Right forelimb (tissue), 1 donor: ENCODE measurements around the gene ARHGAP28.
"Not testable (repeated sequence)": the region's sequence is repeated elsewhere in the genome, so short reads cannot be mapped to it uniquely, and the experiment has no call there.

Source experiments
- DNase-seq: peaks from one replicate; pipeline ENCODE4 v3.0.0-alpha.2; 2018

ARHGAP28 gene

DNA sequence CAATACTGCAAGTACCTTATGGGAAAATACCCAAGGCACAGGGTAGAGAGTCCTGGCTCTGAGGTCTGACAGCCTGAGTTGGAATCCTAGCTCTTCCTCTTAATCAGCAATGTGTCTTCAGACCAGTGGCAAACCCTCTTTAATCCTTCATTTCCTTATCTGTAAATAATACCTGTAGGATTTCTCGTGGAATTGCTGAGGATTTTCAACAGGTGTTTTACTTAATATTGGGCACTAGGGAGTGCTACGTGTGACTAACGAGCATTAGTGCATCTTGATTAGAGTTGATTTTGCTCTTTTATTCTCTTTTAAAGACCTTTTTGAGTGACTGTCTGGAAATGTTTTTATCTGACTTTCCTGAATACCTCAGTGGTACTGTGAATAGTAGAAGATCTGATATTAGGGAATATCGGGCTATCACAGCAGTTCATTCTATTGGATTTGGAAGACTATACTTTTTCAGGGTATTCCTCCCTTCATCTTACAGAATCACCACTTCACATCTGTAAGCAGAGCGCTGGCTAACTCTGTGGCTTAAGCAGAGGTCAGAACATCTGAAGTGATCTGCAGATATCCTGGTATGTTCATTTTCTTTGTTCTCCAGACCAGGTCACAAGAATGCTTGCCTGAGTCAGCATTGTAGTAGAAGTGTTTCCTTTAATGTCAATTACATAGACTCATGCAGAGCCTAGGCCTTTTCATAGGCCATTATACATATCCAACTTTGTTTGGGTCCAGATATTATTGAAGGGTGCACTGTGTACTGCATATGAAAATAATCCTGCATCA lies 49.1 kb downstream of the ARHGAP28 start:
- no peak for DNase-seq

DNA sequence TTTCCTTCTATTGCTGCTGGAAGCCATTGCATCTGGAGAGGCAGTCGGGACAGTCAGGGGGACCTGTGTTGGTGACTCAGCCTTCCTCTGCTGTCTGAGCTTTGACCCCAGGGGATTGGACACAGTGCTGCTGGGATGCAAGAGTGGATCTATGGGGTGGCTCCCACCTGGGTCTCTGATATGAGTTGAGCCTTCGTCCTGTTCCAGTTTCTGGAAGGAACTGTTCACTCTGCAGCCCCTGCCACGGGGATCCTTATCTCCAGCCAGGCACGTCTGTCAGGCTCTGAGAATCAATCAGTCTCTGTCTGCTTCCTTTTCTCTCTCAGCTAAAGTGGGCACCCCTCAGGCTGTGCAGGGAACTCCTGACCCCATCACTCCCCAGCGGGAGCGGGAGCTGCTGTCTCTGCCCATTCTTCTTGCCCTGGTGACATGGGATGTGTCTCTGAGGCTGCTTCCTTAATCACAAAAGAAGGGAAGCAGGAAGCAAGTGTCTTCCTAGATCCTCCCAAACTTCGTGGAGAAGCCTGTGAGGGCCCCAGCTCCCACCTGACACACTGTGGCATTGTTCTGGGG lies 51.7 kb downstream of the ARHGAP28 start:
- no peak for DNase-seq

DNA sequence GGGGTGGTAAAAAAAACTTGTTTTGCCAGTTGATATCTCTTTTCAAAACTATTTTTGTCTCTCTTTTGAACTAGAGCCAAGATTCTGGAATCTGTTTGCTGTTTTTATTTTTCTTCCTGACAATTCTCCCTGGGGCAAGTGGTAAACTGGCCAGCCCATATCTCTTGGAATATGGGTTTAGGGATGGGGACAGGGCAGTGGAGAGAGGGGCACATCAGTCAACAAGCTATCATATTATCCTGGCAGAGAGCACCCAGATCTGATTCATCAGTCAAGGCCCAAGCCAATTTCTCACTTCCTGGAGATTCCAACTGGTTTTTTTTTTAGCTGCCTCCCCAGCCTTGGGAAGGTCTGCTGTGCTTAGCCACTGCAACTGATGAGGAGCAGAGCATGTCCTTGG lies 52.3 kb downstream of the ARHGAP28 start:
- DNase-seq: no peak

DNA sequence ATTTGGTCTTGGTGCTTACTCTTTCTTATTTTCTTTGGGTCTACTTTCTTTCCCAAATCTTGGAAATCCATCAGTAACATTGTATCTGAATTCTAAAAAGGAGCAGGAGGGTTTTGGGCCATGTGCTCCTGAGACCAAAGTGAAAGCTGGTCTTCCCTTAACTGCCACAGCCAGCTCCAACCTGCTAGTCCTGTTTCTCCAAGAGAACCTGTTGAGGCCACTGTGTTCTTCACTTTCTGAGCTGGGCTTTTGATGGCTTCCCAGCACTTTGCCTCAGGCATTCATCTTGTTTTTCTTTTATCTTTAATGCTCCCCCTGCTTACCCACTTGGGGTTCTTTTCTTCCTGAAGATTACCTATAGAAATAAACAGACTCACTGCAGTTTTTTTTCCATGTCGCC lies 53.3 kb downstream of the ARHGAP28 start:
- no peak for DNase-seq

DNA sequence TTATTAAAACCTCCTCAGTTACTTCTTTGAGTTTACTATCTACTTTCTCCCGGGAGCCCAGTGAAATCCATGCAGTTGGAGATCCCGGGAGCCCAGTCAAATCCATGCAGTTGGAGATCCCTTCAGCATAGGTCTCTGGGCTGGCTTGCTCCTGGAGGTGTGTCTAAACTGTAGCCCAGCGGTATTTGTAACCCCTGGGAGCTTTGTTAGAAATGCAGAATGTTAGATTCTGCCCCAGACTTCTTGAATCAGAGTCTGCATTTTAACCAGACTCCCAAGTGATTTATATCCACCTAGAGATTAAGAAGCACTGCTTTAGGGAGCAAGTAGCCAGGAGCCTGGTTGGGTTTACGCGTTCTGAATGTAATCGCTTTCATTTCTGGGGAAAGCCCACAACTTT lies 54.5 kb downstream of the ARHGAP28 start:
- DNase-seq: no peak

DNA sequence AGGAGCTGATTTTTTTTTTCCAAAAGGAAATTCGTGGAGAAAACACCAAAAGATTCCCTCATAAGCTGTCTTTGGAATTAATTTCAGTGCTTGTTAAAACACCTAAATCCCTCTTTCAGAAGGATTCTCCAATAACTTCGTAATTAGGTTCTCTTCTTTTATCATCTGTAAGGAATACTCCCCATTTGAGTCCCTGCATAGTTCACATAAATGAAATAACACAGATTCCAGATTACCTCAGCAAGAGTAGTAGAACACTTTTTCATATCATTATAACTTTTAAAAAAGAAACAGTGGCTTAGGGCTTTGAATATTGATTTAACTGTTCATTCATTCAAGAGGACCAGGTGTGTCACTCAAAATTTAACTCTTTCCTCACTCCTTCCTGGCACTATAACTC lies 55.5 kb downstream of the ARHGAP28 start:
- no peak for DNase-seq

DNA sequence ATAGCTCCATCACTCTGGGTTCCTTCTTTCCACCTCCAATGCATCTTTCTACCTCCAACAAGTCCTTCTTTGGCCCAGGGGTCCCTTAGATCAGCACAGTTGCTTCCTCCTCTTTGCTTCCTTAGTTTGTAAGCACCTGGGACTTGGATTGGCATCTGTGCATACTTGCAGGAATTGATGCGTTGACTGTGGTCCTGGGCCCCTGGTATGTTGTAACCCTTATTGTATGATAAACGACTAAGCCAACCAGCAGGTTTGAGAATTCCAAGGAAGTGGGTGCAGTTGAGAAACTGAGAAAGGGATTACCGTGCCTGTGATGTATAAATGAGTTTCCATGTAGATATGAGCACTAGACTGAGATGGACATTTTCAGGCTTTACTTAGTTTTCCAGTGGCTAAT lies 55.9 kb downstream of the ARHGAP28 start:
- no peak for DNase-seq

DNA sequence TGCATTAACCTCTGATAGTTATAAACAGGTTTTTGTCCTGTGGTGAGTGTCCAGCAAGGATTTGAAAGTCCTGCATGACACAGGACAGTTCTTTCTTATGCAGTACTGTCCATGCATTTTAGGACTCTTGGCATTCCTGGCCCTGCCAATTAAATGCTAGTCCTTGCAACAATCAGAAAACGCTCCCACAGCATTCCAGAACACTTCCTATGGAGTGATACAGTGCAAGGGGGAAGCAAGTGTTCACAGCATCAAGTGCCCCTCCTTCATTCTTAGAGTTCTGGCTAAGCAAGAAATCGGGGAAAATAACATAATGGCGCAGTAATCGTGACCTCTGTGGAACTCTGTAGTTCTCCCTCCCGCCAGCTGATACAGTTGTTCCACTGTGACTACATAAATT lies 62.9 kb downstream of the ARHGAP28 start:
- DNase-seq: no peak

DNA sequence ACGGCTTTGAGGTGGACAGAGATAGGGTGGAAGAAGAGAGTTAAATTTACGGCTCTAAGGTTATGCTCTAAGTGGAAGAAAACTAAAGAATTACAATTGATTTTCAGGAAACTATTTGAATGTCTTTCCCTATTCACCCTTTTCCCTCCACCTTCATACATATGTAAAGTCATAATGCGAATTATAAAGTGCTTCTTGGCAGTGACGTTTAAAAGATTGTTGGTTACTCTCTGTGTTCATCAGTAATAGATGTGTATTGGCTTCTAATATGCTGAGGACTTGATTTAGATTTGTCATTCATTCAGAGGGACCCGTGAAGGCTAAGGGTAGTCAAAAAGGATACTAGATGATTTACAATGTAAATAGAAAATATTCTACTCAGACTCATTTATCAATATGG lies 63.9 kb downstream of the ARHGAP28 start:
- no peak for DNase-seq

DNA sequence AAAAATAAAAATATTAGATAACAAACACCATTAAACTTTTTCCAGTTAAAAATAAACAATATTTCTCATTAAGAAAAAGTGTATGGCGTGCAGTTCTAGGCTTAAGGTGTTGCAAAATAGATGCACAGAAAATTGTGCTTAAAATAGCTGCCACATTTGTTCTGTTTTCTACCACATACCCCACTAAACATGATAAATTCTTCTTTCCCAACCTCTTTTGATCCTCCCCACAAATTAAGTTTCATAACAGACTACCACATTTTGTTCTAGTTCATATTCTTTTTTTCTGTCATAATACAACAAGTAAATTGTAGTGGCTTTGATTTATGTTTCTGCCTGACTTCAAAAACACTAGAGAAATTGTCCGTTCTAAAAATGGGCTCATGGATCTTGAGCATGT lies 64.5 kb downstream of the ARHGAP28 start:
- no peak for DNase-seq

DNA sequence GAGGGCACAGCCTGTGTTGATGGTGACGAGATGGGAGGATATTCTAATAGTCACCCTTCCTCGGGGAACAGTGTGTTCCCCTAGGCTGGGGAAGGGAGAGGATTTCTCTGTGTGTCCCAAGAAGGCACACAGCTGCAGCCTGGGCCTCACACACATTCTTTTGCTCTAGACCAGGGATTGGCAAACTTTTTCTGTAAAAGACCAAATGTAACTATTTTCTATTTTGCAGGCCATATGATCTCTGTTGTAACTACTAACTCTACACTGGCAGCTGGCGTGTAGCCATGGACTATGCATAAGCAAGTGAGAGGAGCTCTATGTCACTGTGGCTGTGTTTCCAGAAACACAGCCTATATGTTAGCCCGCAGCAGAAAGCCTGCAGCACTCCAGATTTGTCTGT lies 65.8 kb downstream of the ARHGAP28 start:
- DNase-seq: no peak

DNA sequence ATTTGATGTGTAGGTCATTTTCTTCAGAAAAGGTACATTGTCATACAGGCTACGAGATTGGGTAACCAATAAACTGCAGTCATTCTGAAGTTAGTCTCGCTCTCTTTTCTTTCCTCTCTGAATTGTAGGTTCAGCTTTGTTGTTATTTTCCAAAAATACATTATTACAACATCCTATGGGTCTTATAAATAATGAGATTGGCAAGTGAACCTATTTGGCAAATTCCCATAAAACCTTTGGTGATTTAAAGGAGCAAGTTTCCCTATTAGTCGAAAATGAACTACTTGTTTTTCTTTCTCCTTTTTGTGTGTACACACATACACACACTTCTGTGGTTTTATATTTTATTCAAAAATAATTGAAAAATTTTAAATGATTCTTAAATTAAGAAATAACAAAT lies 67.0 kb downstream of the ARHGAP28 start:
- DNase-seq: no peak

DNA sequence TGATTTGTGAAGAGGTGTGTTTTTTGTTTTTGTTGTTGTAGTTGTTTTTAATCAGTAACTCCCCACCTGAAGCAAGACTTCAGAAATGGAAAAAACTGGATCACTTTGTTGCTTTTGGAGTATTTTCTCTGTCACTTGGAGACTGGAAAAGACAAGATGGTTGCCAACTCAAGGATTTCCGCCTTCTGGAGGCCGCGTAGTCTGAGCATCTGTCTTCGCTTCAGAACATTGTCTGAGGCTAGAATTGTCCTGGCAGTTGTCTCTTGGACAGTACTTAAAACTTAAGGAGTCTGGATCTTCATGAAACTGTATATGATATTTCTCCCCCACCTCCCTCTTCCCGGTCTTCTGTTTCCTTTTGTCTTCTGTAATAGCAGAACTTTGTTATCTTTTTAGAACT lies 67.7 kb downstream of the ARHGAP28 start:
- no peak for DNase-seq

DNA sequence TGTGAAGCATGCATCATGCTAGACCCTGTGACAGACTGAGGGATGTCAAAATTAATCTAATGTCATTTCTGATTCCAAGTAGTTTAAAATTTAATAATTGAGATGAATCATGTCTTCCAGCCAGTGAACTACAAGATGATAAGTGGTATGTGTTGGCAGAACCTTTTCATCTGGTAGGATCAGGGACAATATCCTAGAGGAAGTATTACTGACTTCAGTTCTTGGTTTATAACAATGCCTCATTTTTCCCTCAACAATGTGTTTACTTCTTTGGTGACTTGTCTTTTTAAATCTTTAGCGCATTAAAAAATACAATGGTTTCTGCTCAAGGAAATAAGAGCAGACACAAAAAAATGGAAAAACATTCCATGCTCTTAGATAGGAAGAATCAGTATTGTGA lies 69.4 kb downstream of the ARHGAP28 start:
- DNase-seq: no peak

DNA sequence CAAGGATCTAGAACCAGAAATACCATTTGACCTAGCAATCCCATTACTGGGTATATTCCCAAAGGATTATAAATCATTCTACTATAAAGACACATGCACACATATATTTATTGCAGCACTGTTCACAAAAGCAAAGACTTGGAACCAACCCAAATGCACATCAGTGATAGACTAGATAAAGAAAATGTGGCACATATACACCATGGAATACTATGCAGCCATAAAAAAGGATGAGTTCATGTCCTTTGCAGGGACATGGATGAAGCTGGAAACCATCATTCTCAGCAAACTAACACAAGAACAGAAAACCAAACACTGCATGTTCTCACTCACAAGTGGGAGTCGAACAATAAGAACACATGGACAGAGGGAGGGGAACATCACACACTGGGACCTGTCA lies 70.8 kb downstream of the ARHGAP28 start:
- DNase-seq: not testable (repeated sequence)

DNA sequence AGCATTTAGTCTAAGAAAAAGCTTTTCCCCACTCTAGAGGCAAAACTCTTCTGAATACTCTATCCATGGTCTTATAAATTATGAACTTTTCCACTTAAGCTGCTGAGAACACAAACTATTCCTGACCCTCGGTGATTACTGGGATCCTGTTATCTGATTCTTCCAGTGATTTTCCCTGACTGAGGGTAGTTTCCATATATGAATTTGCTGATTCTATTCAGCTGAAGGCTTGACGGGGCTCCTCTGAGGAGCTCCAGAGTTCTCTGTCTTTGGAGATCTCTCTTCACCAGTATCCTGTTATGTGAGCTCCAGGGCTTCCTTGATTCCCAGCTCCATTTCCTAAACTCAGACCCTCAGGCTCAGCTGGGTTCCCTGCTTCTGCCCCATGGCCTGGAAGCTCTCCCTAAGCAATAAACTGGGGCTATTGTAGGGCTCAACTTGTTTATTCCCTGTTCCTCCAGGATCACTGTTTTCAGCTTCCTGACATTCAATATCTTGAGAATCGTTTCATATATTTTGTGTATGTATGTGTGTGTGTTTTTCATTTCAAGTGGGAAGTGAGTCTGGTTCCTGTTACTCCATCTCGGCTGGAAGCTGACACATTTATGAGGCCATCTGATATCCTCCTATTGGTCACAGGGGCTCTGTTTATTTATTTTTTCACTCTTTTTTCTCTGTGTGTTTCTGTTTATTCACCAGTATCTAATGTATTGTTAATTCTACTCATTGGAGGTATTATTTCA lies 78.2 kb downstream of the ARHGAP28 start:
- no peak for DNase-seq

DNA sequence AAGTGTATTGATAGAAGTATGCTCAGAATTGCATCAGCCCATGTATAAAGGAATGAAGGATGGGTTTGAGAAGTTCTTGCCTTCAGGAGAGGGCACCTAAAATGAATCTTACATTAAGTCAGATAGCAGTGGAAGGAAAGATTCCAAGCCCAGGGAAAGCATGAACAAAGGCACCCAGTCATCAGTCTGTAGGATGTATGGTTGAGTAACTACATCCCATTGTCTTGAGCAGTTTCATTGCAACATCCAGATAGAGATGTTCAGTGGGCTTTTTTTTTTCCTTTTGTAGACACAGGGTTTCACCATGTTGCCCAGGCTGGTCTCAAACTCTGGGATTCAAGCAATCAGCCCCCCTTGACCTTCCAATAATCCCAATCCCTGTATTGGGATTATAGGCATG lies 80.7 kb downstream of the ARHGAP28 start:
- no peak for DNase-seq

DNA sequence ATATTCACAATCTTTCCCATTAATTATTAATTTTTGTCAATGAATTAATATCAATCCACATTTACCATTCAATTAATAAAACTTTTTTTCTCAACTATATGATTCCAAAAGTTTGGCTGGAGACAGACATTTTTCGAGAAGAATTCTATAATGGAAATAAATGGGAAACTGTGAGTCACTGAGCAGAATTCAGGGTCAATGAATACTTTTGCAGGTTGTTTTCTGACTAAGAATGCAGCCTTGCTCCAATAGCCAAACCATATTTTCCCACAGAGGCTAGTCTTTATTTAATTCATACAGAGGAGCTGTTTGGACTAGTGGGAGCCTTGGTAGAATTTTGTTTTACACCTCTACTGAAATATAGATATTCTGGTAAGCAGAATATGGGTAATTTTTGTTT lies 82.3 kb downstream of the ARHGAP28 start:
- DNase-seq: no peak

DNA sequence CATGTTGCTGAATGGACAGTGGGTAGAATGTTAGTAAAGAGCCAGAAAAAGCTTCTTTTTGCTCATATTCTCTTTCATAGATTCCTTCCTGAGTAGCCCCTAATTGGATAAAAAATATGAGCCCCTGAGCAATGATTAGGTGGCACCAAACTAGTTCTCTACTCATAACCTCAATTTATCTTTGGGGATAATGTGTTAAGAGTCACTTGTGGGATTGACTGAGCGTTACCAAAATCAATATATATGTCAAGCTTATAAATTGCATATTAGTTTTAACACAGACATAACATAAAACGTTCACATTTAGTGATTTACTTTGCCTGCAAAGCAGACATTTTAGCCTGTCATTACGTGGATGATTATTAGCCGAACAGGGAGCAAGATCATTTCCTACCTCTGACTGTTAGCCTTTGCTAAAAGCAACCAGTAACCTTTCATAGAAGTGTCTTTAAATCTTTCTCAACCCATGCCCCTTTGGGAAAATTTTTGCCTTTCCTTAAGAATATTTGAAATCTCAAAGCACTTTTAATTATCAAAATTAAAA lies 85.4 kb downstream of the ARHGAP28 start:
- DNase-seq: no peak

DNA sequence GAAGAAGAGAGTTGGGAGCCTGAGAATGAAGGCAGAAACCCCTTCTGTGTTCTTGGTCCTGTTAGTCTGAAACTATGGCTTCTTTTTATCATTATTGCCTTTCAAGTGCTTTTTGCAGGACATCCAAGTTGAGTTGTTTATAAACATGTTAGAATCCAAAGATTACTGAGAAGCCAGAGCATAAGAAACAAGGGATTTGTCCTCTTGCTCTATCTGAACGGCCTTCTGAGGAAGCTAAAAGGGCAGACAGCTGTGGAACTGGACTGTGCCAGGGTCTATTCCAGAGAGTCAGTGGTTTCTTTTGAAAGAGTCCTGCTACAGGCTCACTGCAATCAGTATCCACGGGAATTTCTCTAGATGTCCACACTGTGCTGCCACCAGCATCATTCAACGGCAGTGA lies 86.6 kb downstream of the ARHGAP28 start:
- DNase-seq: no peak

DNA sequence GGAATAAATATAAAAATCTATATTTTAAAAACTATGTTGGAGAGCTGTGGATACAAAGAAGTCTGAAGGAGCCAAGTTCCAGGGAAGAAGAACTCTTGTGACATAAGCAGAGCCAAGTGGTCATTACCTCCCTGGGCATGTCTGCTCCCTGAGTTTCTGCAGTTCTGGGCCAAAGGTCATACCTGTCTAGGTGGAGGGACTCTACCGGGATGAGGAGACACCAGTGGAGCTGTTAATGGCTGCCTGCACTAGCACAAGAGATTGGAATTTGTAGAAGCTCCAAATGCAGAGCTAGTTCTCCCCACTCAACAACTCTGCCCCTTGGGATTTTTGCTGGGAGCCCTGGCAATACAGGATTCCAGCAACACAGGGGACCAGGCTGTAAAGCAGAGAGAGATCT lies 89.8 kb downstream of the ARHGAP28 start:
- no peak for DNase-seq

DNA sequence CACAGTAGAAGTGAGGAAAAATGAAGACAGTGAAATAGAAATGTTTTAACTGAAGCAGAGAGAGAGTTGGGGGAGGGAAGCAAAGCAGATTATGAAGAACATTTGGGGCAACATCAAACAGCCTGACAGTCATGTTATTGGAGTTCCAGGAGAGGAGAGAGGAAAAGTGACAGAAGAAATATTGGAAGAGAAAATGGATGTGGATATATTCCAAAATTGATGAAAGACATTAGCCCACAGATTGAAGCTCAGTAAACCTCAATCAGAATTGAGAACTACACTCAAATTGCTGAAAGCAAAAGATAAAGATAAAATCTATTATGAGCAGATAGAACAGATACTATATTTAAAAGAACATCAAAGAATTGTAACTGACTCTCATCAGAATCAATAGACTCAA lies 90.8 kb downstream of the ARHGAP28 start:
- no peak for DNase-seq

DNA sequence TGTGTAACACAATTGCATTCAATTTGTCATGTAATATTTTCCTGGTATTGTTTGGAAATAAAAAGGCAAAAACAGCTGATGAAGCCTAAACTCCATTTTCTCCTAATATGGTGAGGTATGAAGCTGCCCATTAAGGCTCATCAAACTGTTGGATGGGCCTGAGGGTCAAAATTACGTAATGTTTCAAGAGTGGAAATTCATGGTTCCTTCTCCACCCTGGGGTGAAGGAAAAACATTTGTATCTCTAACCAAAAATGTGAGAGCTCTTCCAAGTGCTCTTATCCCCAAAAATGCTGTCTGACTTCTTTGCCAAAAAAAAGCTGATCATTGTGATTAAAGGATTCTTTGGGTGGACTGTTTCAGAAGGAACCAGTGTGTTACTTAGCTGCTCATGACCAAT lies 91.8 kb downstream of the ARHGAP28 start:
- no peak for DNase-seq

DNA sequence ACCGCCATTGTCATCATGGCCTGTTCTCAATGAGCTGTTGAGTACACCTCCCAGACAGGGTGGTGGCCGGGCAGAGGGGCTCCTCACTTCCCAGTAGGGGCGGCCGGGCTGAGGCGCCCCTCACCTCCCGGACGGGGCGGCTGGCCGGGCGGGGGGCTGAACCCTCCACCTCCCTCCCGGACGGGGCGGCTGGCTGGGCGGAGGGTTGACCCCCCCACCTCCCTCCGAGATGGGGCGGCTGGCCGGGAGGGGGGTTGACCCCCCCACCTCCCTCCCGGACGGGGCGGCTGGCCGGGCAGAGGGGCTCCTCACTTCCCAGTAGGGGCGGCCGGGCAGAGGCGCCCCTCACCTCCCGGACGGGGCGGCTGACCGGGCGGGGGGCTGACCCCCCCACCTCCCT lies 97.6 kb downstream of the ARHGAP28 start:
- not testable (repeated sequence) for DNase-seq
